HG03159 (cell line): ENCODE measurements around the gene MKKS.
A peak's percentile ranks its signal among the peaks of the same experiment; 100 is the strongest.
"Not testable (repeated sequence)": the region's sequence is repeated elsewhere in the genome, so short reads cannot be mapped to it uniquely, and the experiment has no call there.

Experiments used
- ATAC-seq: cut with Tn5 transposase; IDR thresholded peaks from one replicate; pipeline ENCODE4 v1.9.1; 2021; ENCODE audit warnings: mild to moderate bottlenecking, moderate library complexity; ENCODE audit not compliant: unreplicated experiment

The MKKS gene

DNA sequence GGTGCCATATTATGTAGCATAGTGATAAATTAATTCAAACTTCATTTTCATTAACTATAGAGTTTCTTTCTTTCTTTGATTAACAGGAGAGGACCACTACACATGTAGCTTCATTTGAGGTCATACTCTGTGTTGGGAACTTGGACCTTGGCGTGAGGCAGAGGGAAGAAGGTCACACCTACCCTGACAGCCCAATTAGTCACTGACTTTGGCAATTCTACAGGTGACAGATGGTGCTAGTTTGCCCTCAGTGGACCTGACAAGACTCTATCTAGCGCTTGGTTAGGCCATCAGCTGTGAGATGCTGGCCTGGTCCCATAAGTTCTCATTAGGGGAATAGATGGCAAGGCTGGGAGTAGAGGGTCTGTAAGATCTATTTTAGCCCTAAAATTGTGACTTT is 15.2 kb upstream of the MKKS start:
- no peak for ATAC-seq

DNA sequence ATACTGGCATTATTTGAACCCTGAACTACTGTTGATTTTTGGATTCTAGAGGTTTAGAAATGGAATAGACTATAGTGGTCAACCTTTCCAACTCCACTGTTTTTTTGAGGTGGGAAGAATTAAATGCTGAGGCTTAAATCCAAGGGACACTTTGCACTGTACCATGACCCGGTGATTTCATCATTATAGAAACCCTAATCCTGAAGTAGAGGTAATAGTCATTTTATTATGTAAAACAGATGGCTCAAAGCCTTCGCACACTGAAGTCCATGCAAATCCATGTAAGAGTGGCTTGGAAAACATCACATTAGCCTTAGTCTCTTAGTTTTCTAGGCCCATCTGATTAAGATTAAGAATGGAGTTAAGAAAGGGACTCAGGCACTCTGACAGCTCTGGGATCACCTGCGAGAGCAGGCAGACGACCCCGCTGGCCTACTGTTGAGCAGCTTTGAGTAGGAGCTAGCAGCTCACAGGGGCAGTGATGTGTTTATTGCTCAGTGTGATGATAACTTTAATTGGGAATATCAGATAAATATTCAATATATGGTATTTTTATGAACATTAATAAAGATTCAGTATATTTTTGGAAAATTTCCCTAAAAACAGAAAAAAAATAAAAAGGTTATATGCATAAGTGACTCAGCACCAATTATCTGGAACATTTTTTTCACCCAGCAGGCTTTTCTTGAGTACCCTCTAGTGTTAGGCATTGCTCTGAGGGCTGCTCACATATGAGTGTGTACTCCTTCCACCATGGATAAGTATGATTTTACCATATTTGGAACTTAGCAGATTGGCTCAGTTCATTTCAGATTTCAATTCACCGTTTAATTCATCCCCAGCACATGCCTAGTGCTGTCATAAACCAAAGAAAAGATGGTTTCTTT is 14.5 kb upstream of the MKKS start:
- no peak for ATAC-seq

DNA sequence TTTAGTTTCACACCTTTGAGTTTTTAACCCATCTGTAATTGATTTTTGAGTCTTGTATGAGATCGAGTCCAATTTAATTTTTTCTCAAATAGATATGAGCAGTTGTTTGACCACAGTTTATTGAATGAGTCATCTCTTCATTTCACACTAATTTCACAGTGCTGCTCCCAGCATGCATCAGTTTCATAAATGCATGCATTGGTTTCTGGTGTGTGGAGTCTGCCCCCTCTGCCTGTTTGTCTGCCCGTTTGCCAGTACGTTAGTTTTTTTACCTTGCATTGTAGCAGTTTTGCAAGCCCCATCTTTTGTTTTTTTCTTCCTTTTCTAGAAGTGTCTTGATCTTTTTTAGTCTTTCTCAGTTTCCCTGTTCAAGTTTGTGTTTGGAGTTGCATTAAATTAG is 13.0 kb upstream of the MKKS start:
- peak; percentile 99 for ATAC-seq

DNA sequence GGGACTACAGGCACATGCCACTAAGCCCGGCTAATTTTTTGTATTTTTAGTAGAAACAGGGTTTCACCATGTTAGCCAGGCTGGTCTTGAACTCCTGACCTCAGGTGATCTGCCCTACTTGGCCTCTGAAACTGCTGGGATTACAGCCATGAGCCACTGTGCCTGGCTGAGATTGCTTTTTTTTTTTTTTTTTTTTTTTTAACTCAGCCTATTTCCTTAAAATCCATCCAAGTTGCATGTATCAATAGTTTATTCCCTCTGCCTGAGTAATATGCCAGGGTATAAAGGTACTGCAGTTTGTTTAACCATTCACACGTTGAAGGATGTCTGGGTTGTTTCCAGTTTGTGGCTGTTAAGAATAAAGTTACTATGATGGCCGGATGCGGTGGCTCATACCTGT is 11.7 kb upstream of the MKKS start:
- no peak for ATAC-seq

DNA sequence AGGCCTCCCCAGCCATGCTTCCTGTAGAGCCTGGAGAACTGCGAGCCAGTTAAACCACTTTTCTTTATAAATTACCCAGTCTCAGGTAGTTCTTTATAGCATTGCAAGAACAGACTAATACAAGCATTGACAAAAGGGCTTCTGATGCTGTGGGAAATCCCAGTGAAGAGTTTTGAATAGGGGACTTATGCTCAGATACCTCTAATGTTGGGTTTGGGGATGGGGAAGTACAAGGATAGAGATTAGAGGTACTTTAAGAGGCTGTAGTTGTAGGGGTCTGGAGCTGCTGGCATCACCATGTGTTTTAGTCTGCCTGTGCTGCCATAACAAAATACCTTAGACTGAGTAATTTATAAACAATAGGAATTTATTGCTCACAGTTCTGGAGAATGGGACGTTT is 9.9 kb upstream of the MKKS start:
- ATAC-seq = no peak

DNA sequence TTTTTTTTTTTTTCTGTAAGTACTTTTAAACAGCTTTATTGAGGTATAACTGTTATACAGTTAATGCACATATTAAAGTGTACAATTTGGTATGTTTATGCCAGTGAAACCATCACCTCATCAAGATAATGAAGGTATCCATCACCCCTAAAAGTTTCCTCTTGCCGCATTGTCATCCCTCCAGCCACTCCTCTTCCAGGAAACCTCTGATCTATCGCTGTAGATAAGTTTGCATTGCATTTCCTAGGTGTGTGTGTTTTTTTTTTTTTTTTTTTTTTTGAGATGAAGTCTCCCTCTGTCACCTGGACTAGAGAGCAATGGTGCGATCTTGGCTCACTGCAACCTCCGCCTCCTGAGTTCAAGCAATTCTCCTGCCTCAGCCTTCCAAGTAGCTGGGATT is 4.2 kb upstream of the MKKS start:
- no peak for ATAC-seq

DNA sequence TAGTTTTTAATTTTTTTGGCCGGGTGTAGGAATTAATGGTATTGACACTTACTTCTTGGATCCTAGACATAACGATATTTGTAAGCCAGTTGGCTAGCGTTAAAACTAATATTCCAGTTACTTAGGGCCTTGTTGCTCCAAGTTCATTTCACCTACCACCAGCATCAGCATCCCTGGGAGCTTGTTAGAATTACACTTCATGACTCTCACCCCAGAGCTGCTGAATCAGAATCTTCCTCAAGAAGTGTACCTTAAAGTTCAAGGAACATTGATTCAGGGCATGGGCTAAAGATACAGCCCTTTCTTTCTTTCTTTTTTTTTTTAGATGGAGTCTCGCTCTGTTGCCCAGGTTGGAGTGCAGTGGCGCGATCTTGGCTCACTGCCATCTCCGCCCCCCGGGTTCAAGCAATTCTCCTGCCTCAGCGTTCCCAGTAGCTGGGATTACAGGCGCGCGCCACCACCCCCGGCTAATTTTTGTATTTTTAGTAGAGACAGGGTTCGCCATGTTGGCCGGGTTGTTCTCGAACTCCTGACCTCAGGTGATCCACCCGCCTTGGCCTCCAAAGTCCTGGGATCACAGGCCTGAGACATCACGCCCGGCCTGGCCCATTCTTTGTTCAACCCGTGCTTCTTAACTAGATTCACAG is 2.2 kb upstream of the MKKS start:
- no peak for ATAC-seq

DNA sequence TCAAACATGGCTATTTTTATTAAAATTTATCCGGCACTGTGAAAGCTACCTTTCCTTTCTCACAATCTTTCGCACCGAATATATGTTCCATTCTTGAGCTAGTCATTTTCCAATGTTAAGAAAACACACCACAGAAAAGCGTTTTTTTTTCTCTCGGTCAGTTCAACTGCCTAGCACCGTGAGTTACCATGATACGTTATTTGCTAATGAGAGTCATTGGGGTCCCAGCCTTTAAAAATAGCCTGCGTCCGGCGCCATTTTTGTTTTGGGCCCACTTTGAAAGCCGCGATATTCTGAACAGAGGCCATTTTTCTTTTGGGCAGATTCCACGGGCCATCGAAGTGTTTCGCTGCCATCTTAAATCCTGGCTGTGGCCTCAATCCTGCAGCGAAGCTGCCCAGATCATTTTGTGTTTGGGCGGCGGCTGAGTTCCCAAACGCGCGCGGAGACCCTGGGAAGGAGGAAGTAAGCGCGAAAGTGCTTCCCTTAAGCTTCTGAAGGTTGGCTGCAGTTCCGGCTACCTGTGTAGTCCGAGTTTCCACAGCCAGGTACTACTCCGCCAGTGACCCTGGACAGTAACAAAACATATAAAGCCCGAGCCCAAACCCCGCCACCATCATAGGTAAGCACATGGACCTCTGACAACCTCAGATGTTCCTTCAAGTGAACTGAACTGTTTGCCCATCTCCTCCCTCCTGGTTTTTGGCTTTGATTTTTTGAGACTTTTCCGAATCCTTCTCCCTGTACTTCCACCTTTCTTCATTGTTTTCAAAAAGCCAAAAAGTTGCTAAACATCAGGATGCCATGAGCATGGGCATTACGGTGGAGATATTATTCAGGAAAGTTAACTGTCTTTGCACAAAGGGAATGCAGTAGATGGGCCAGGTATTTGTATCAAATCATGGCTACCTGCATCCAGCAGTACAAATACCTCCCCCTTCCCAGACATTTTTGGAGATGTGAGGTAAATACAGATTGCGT is 1.1 kb upstream of the MKKS start, which contains the start of gene SLX4IP:
SLX4IP (plus strand) TSS at position 474 of the 981 bp plus-strand sequence. CDS start 22,900 bp downstream, outside the sequence.
- ATAC-seq = peak; percentile 55

DNA sequence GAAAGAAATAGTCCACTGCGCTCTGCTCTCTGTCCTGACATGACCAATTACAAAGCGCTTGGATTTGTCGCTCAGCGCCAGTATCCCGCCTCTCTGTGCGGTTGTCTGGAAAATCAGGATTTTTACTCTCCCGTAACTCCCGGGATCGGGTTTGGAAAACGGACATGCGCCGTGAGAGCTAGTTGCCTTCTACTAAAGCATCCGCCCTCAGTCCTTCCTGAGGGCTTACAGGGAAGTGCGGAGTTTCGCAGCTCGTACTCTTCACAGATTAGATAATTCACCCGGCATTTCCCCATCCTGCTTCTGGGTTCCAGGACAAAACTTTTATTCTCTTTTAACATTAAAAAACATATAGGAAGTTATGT is 427 bp upstream of the MKKS start:
- peak; percentile 40 for ATAC-seq

DNA sequence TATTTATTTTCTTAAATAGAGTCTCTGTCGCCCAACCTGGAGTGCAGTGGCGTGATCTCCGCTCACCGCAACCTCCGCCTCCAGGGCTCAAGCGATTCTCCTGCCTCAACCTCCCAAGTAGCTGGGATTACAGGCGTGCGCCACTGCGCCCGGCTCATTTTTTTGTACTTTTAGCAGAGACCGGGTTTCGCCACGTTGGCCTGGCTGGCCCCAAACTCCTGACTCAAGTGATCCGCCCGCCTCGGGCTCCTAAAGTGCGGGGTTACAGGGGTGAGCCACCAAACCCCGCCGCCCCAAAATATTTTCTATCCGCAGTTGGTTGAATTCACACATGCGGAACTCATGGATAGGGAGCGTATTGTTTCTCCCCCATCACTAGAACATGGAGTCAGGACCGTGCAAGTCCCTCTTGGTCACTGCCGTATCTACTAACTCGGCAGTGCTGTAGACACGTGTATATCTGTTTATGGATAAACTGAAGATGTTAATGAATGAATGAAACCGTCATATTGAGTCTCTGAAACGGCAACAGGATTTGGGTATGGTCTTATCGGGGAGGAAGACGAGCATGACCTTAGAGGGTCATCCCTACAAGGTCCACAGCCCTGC is 904 bp downstream of the MKKS start:
- peak; percentile 1 for ATAC-seq

DNA sequence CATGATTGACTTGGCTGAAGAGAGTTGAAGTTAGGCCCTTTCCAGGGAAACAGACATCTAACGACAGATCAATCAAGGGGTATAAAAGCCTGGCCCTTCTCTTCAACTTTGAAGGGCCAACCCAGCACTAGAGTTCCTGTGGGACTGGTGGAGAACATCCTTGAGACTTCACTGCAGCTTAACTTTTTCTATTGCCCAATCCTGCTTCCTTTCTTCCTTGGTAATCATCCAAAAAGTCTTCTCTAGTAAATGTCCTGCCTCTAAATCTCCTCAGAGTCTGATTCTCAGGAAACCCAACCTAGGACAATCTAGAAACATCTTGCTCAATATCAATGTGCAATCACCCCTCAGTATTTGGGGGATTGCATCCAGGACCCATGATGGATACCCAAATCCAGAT is 1.9 kb downstream of the MKKS start:
- ATAC-seq = no peak

DNA sequence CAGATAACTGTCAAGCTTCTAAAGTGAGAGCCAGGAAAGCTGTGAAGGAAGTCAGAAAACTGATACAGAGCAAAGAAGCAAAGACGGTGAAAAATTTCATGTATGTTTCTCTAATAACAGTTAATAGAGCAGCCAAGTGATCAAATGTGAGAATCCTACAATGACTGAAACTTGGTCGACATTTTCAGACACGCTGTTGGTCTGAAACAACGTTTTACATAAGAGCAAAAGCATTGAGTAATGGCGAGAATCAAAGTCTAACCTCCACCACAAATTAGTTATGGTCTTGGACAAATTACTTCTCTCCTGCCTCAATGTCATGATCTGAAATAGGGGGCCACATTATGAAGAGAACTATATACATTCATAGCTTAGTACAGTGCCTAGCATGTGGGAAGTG is 3.3 kb downstream of the MKKS start:
- no peak for ATAC-seq

DNA sequence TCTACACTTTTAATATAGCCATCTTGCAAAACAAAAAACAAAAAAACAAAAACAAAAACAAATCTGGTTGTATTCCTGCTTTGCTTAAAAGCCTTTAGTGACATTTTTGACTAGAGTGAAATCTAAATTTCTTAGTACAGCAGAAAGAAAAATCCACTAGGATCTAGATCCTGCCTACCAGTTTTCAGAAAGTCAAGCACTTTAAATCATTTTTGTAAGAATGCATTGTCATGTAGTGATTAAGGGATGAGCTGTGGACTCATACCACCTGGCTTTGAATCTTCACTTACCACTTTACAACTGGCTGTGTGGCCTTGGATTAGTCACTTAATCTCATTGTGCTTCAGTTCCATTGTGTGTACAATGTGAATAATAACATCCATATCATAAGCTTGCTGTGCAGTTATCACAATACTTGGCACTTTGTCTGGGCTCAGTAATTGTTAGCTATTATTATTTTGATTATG is 4.0 kb downstream of the MKKS start:
- ATAC-seq = no peak

DNA sequence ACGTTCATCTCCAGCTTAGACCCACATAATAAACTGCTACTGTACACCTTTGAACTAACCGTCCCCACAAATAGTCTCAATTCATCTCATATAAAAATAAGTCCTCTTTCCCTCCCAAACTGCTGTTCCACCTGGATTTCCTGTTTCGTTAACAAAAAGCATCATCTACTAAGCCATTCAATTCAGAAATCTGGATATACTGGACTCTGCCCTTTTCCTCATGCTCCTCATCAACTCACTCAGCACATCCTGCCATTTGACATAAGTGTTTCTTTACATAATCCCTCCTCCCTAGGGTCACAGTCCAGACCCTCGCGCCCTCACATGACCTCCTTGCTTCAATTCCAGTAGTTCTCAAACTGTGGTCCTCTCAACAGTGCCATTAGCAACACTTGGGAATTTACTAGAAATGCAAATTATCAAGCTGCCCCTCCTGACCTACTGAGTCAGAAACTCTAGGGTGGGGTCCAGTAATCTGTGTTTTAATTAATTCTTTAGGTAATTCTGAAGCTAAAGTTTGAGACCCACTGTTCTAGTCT is 4.5 kb downstream of the MKKS start:
- no peak for ATAC-seq

DNA sequence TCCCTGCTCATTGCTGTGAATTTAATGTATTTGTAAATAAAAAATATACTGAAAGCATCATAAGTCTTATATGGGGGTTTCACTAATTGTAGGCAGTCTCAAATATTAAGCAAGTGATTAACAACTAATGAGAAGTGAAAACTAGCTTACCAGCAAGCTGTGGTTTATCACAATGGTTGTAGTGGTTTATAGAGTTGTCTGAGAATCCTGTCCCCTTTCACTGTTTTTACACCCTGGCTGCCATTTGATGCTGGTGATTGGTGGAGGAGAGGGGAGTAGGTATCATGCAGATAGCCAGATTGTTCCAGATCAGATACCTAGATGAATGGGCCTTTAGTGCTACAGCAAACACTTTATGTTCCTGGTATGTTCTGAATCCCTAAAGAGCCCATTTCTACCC is 6.0 kb downstream of the MKKS start:
- peak; percentile 34 for ATAC-seq

DNA sequence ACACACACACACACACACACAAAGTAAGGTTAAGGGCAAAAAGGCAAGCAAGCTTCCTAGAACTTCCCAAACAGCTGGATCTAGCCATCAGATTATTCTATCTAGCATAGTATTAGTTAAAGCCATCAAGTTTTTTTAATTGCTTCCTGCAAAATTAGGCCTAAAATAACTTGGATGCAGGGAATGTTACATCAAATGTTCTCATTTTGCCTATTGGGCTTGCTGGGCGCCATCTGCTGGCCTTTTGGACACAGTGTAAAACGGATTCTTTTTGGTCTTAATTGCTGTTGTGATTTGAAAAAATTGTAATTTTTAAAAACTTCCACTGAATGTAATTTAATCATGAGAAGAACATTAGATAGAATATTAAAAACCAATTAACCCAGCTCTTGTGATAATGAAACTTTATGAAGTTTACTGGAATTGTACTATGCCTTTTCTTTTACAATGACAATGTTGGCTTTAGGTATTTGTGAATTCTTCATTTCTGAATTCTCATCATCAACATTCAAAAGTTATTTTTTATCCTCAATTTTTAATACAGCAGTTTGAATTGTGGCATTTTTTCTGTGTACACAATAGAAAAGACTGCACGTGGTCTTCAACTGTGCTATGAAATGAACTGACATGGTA is 6.8 kb downstream of the MKKS start:
- ATAC-seq = no peak

DNA sequence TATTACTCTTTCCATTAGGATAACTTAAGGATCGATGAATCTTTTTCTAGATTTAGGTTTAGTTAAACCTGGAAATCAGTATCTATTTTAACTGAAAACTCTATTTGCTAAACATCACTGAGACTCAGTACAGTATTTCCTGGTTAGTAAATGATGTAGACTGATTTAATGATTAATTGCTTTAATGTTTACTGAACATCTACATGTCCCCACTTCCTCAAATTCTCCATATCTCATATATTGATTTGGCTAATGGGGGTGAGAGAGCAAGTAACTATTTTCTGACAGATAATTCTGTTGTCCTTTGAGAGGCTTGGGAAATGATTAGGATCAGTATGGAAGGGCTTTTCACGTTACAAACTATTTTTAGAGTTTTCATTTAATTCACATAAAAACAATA is 10.3 kb downstream of the MKKS start:
- peak; percentile 83 for ATAC-seq

DNA sequence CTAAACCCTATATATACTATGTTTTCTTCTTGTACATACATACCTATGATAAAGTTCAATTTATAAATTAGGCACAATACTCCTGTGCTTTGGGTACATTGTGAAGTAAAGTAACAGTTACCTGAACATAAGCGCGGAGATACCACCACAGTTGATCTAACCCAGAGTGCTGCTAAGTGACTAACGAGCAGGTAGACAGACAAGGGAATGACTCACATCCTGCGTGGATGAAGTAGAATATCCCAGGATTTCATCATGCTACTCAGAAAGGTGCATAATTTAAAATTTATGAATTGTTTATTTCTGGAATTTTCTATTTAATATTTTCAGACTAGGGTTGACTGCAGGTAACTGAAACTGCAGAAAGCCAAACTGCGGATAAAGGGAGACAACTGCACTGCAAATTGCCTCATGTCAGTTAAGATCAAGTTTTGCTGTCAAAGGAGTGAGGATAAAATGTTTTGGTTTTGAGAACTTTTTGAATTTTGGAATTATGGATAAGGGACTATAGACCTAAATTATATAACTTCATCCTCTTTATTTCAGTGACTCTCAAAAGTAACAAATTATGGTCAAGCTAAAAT is 14.4 kb downstream of the MKKS start:
- ATAC-seq = no peak

DNA sequence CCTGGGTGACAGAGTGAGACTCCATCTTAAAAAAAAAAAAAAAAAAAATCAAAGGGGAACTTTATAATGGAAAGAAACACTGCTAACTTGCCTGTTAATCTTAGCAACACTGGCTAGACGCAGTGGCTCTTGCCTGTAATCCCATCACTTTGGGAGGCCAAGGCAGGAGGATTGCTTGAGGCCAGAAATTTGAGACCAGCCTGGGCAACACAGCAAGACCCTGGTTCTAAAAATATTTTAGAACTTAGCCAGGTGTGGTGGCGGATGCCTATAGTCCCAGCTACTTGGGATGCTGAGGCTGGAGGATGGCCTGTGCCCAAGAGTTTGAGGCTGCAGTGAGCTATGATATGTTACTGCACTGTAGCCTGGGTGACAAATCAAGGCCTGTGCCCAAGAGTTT is 16.8 kb downstream of the MKKS start:
- ATAC-seq = not testable (repeated sequence)
